Aorta (tissue), 5 donors: ENCODE results near the gene VEPH1. TPM values are rescaled to one million over a fixed set of nuclear protein-coding genes. Genes with fewer than 3 reads are reported as not detected.

Source experiments
- ATAC-seq: fragments of 200-7000 bp; cut with Tn5 transposase; one replicate; pipeline ENCODE4 v1.9.1; 2022; ENCODE audit warnings: moderate library complexity; ENCODE audit not compliant: low FRiP score
- DNase-seq, 2 donors: peaks; one replicate each; pipeline ENCODE4 v3.0.0-alpha.2; 2020
- H3K27ac ChIP-seq, 2 donors: one replicate each; pipeline ENCODE4 v1.5.1; 2013; ENCODE audit warnings: low read length in 2 of 2, mild to moderate bottlenecking in 2 of 2, moderate library complexity in 2 of 2, control low read depth in 1 of 2, inconsistent platforms in 1 of 2, low read depth in 1 of 2
- H3K27me3 ChIP-seq, 2 donors: one replicate each; pipeline ENCODE4 v1.6.1; 2013; ENCODE audit warnings: control low read depth in 1 of 2, low read length in 1 of 2, mild to moderate bottlenecking in 1 of 2, moderate library complexity in 1 of 2; ENCODE audit not compliant: insufficient read depth in 2 of 2, control insufficient read depth in 1 of 2
- H3K36me3 ChIP-seq, 2 donors: one replicate each; pipeline ENCODE4 v1.6.1; 2013; ENCODE audit warnings: control low read depth in 1 of 2, low read length in 1 of 2, mild to moderate bottlenecking in 1 of 2; ENCODE audit not compliant: insufficient read depth in 2 of 2, control insufficient read depth in 1 of 2
- H3K4me1 ChIP-seq, 2 donors: one replicate each; pipeline ENCODE4 v1.6.1; 2013; ENCODE audit warnings: low read length in 2 of 2, control low read depth in 1 of 2, mild to moderate bottlenecking in 1 of 2, moderate library complexity in 1 of 2; ENCODE audit not compliant: insufficient read depth in 2 of 2, control insufficient read depth in 1 of 2
- H3K4me3 ChIP-seq, 2 donors: one replicate each; pipeline ENCODE4 v1.5.1; 2013; ENCODE audit warnings: low read length in 2 of 2, control low read depth in 1 of 2, mild to moderate bottlenecking in 1 of 2
- H3K9me3 ChIP-seq: one replicate; pipeline ENCODE4 v1.6.1; 2013; ENCODE audit warnings: mild to moderate bottlenecking, low read length; ENCODE audit not compliant: control insufficient read depth
- WGBS, 2 donors: extraction: QIAGEN DNeasy Blood & Tissue Kit; methylation state at CpG; one replicate each; pipeline ENCODE4 v1.1.7; 2013; 5-methylcytosine and 5-hydroxymethylcytosine counted together
- intact Hi-C, 2 donors: fragments of 100-400 bp; cut with DNase I; formaldehyde crosslinking; loops; one replicate each; pipeline versions ENCODE4 v1.14.2 to v1.15.0; 2022
- polyA plus RNA-seq, 2 donors: library from polyadenylated mRNA; stranded (reverse); fragments of 200-250 nt; gene quantifications; one replicate each; pipeline ENCODE4 v1.2.3, GENCODE V29; 2013
- total RNA-seq, 2 donors: library from RNA; stranded (reverse); fragmentation: NEBNext Ultra II Directional; extraction: Animal tissue kit (Norgen Biotek cat#: 25700); gene quantifications; one replicate each; pipeline ENCODE4 v1.2.1, GENCODE V29; 2021
- donor health status: healthy with polysubstance abuse.
- donor health status: Bipolar disorder and iron deficiency.
- donor health status: DM: no; HTN: no; CAD: no.
- donor health status: DM: no; HTN: no; CAD: no.
- donor health status: DM: yes; HTN: yes; CAD: no.

VEPH1 gene
- total and polyA plus RNA-seq, 4 donors = 0.77 to 0.81 TPM; not detected in 2

DNA sequence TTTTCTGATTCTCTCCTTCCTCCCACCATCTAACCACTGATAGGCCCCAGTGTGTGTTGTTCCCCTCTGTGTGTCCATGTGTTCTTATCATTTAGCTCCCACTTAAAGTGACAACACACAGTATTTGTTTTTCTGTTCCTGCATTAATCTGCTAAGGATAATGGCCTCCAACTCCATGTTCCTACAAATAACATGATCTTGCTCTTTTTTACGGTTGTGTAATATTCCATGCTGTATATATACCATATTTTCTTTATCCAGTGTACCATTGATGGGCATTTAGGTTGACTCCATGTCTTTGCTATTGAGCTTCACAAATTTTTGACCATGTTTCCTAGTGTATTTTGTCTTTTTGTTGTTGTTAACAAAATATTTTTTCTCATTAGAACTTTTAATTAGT lies 30.6 kb downstream of the VEPH1 start:
- Histone ChIP-seq H3K4me3 (no peak overlapping the region), H3K9me3 (no peaks in the 10 kb centered on the region), H3K4me1 (no peaks in the 10 kb centered on the region), H3K36me3 (no peaks in the 10 kb centered on the region), H3K27ac (no peak overlapping the region), H3K27me3 (no peaks in the 10 kb centered on the region)
- WGBS, 2 donors = 95 to 98% methylated on average over 1 of the region's 1 CpG
- ATAC-seq = no peak
- intact Hi-C loops = no loop called here
- no peak for DNase-seq

GRCh38 chr3:157471064-157471463 lies 32.2 kb downstream of the VEPH1 start:
- 64 to 78% methylated on average over 1 of the region's 1 CpG for WGBS, 2 donors
- Histone ChIP-seq H3K36me3 (no peaks in the 10 kb centered on the region), H3K27ac (no peak overlapping the region), H3K9me3 (no peaks in the 10 kb centered on the region), H3K4me1 (no peaks in the 10 kb centered on the region), H3K4me3 (no peak overlapping the region), H3K27me3 (no peaks in the 10 kb centered on the region)
- DNase-seq (no peak), ATAC-seq (no peak)
- intact Hi-C loops = no loop called here

DNA sequence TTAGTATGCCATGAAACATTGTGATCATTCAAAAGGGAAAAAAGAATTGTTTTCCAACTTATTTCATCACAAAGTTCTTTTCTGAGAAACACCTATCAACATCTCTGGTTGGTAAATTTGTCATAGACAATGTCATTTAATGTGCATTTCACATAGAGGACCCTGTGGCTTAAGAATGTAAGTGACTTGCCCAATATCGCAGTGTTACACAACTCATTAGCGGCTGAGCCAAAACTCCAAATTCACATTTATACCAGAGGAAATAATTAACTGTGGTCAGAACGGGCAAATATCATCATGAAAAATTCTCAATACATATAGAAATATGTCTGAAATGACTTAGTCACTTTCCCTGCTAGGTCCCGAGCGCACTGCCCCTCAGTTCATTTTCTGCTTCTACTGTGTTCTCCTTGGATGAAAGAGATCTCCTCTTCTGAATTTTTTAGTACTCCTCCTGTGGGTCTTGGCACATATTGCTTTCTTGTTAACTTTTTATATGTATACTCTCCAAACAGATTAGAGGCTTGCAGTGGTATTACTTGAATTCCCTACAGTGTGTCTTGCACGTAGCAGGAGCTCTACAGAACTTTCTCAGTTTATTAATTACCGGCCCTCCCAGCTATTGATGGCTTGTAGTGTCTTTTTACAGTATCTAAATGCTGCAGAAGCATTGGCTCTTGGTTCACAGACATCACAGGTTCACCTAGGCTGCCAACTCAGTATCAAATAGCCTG lies 33.5 kb downstream of the VEPH1 start:
- ATAC-seq (no peak), DNase-seq (no peak)
- intact Hi-C loops = no loop called here

GRCh38 chr3:157467200-157467599 lies 36.0 kb downstream of the VEPH1 start:
- Histone ChIP-seq H3K4me3 (no peak overlapping the region), H3K27ac (no peak overlapping the region), H3K36me3 (no peaks in the 10 kb centered on the region), H3K9me3 (no peaks in the 10 kb centered on the region), H3K4me1 (no peaks in the 10 kb centered on the region), H3K27me3 (no peaks in the 10 kb centered on the region)
- intact Hi-C loops = no loop called here
- 10 to 12% methylated on average over 1 of the region's 1 CpG for WGBS, 2 donors
- ATAC-seq = peak; percentile 20
- DNase-seq = no peak

More for the DNA sequence above, 33.5 kb downstream of the VEPH1 start:
- Histone ChIP-seq H3K36me3 (no peaks in the 10 kb centered on the region), H3K4me3 (no peak overlapping the region), H3K27ac (no peak overlapping the region), H3K27me3 (no peaks in the 10 kb centered on the region), H3K4me1 (no peaks in the 10 kb centered on the region), H3K9me3 (no peaks in the 10 kb centered on the region)
- WGBS, 2 donors = 92 to 94% methylated on average over 7 of the region's 7 CpGs

- intact Hi-C loops = no loop called here
- 87 to 94% methylated on average over 1 of the region's 1 CpG for WGBS, 2 donors
These were observed 37.5 kb downstream of the VEPH1 start for GRCh38 chr3:157465741-157466140.

DNA sequence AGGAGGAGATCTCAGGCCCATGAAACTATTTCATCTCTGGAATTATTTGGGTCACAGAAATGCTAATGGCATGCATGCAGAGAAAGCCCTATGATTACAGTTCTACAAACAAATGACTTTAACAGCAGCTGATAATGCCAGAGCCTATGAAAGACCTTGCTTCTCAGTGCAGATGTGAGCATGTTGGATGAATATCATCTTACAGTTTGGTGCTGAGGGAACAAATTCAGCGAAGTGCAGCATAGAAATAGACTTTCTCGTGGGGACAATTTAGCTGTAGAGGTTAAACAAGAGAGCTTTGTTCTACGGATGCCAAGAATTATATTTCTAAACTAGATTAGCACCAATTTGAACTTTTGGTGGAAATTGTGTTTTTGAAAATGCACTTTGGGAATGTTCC lies 38.9 kb downstream of the VEPH1 start:
- Histone ChIP-seq H3K4me1 (no peaks in the 10 kb centered on the region), H3K36me3 (no peaks in the 10 kb centered on the region), H3K4me3 (no peak overlapping the region), H3K27me3 (no peaks in the 10 kb centered on the region), H3K9me3 (no peaks in the 10 kb centered on the region), H3K27ac (no peak overlapping the region)
- intact Hi-C loops = no loop called here
- WGBS, 2 donors = 10 to 22% methylated on average over 3 of the region's 3 CpGs
- DNase-seq (no peak), ATAC-seq (no peak)

More at GRCh38 chr3:157465741-157466140, 37.5 kb downstream of the VEPH1 start:
- Histone ChIP-seq H3K27me3 (no peaks in the 10 kb centered on the region), H3K36me3 (no peaks in the 10 kb centered on the region), H3K9me3 (no peaks in the 10 kb centered on the region), H3K4me3 (no peak overlapping the region), H3K27ac (no peak overlapping the region), H3K4me1 (no peaks in the 10 kb centered on the region)
- DNase-seq (no peak), ATAC-seq (no peak)

DNA sequence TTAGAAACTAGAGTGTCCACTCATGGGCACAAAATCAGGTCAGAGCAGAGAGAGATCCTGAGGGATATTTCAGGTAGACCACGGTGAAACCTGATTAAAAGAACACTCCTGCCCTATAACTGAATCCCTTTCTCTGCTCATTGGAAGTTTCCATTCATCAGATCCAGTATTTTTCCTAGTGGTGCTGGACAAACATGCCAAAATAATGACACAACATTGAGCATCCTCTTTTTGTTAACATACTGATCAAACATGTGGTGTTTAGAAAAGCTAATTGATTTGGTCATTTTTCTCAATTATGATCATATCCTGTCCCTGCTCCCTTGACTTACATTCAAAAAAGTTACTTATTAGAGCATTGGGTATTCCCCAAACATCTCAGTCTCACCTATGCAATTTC lies 39.4 kb downstream of the VEPH1 start:
- Histone ChIP-seq H3K9me3 (no peaks in the 10 kb centered on the region), H3K27ac (no peak overlapping the region), H3K27me3 (peaks cover 0 to 3% of the 10 kb centered on the region in 2 donors), H3K36me3 (no peaks in the 10 kb centered on the region), H3K4me3 (no peak overlapping the region), H3K4me1 (no peaks in the 10 kb centered on the region)
- 96 to 100% methylated on average over 1 of the region's 1 CpG for WGBS, 2 donors
- DNase-seq (no peak), ATAC-seq (no peak)
- intact Hi-C loops = no loop called here

- Histone ChIP-seq H3K9me3 (no peaks in the 10 kb centered on the region), H3K27me3 (peaks cover 0 to 3% of the 10 kb centered on the region in 2 donors), H3K27ac (no peak overlapping the region), H3K4me1 (no peaks in the 10 kb centered on the region), H3K36me3 (no peaks in the 10 kb centered on the region), H3K4me3 (no peak overlapping the region)
- DNase-seq (no peak), ATAC-seq (no peak)
- intact Hi-C loops = no loop called here
- WGBS, 2 donors = 13 to 21% methylated on average over 2 of the region's 2 CpGs
These were observed 43.0 kb downstream of the VEPH1 start for GRCh38 chr3:157460253-157460652.

- no peaks in the 10 kb centered on the region for H3K9me3 ChIP-seq
- no peaks in the 10 kb centered on the region for H3K36me3 ChIP-seq
- ATAC-seq (no peak), DNase-seq (no peak)
- H3K27ac ChIP-seq = no peak overlapping the region
- H3K27me3 ChIP-seq = peaks cover 0 to 3% of the 10 kb centered on the region in 2 donors
- H3K4me3 ChIP-seq = no peak overlapping the region
- no peaks in the 10 kb centered on the region for H3K4me1 ChIP-seq
- intact Hi-C loops = no loop called here
- 75 to 76% methylated on average over 2 of the region's 2 CpGs for WGBS, 2 donors
These were observed 43.5 kb downstream of the VEPH1 start for GRCh38 chr3:157459706-157460105.
